SU-DHL-6 (cell line): ENCODE data around the gene CCDC34.

Experiments used
- EZH2phosphoT487 ChIP-seq: fragments of 200-600 bp; sonication (generic), shearing (Covaris generic); conservative IDR thresholded peaks from 2 replicates; pipeline ENCODE4 v1.6.1; 2018; ENCODE audit warnings: mild to moderate bottlenecking, antibody characterized with exemption, low read length, moderate library complexity, mixed read lengths
- TF ChIP-seq, protein P1 (sequence below): fragments of 200-600 bp; sonication (generic); IDR thresholded peaks from one replicate; pipeline ENCODE4 v1.5.1; 2017; ENCODE audit warnings: antibody characterized with exemption, mild to moderate bottlenecking, low read length, moderate library complexity; ENCODE audit not compliant: insufficient read depth, poor library complexity, severe bottlenecking

GRCh38 chr11:27395556-27396258 lies 32.7 kb upstream of the CCDC34 start:
- TF ChIP-seq, protein P1, sequence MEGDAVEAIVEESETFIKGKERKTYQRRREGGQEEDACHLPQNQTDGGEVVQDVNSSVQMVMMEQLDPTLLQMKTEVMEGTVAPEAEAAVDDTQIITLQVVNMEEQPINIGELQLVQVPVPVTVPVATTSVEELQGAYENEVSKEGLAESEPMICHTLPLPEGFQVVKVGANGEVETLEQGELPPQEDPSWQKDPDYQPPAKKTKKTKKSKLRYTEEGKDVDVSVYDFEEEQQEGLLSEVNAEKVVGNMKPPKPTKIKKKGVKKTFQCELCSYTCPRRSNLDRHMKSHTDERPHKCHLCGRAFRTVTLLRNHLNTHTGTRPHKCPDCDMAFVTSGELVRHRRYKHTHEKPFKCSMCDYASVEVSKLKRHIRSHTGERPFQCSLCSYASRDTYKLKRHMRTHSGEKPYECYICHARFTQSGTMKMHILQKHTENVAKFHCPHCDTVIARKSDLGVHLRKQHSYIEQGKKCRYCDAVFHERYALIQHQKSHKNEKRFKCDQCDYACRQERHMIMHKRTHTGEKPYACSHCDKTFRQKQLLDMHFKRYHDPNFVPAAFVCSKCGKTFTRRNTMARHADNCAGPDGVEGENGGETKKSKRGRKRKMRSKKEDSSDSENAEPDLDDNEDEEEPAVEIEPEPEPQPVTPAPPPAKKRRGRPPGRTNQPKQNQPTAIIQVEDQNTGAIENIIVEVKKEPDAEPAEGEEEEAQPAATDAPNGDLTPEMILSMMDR = no peak
- no peak for TF ChIP-seq EZH2phosphoT487
